ENCODE measurements around the gene TIMP2. TPM values are rescaled to one million over a fixed set of nuclear protein-coding genes. Genes with fewer than 3 reads are reported as not detected.

Gene TIMP2
- total and polyA plus RNA-seq, 2 of the 8 experiments (the other 6 are each of a cell fraction or from before 2014, with no cell fraction given) = 18.2 to 43.3 TPM

- DNase-seq (ENCODE audit: low read depth in 1 of 2, low spot score in 2 of 2) = no peak
- CTCF ChIA-PET (ENCODE audit: partially characterized antibody) = interaction anchor here (0.6 to 0.7 kb wide), 2 partner anchors 23 to 50 kb away, joined by 3 read pairs; no protein-coding TSS in a partner anchor
- H3K79me1 ChIP-seq (ENCODE audit: low read depth, low read length) = peaks cover 6% of the 10 kb centered on the region; the same call in 1 of the 2 replicates
- no peak overlapping the region for H2BK120ac ChIP-seq (replicated peaks; ENCODE audit: low read depth, low read length)
- H3K23ac ChIP-seq (ENCODE audit: insufficient read length) = no peak overlapping the region
- H2AK5ac ChIP-seq (ENCODE audit: low read depth, low read length) = no peak overlapping the region
- peaks cover 13 to 14% of the 10 kb centered on the region in 2 experiments for H4K20me1 ChIP-seq (replicated peaks in 1 of 2; ENCODE audit: control insufficient read depth in 1 of 2, insufficient read depth in 2 of 2, low read length in 2 of 2)
- H2BK12ac ChIP-seq (ENCODE audit: low read depth, low read length) = no peak overlapping the region
- H3K36me3 ChIP-seq (ENCODE audit: control insufficient read depth in 2 of 4, insufficient read depth in 4 of 4, low read length in 3 of 4) = peaks cover 29 to 73% (median 50%) of the 10 kb centered on the region in 4 experiments
- no peaks in the 10 kb centered on the region for H3K9me3 ChIP-seq (ENCODE audit: insufficient read depth in 2 of 2, low read depth in 1 of 2, low read length in 1 of 2)
- H3K23me2 ChIP-seq (ENCODE audit: low read depth, low read length) = no peaks in the 10 kb centered on the region
- H2AFZ ChIP-seq (ENCODE audit: low read length) = no peak overlapping the region
- FAIRE-seq = no peak
- no peak overlapping the region for H3K18ac ChIP-seq (ENCODE audit: extremely low read depth, low read length)
- no peak overlapping the region for H2BK20ac ChIP-seq (ENCODE audit: low read length)
- no peak overlapping the region for H3K4me2 ChIP-seq (ENCODE audit: insufficient read depth in 1 of 2, low read depth in 2 of 2, low read length in 2 of 2)
- no peak overlapping the region for H3K27ac ChIP-seq (ENCODE audit: low read depth, low read length)
- no peaks in the 10 kb centered on the region; a peak in 1 of 7 replicates for H3K27me3 ChIP-seq (replicated peaks in 1 of 4; ENCODE audit: control insufficient read depth in 3 of 4, extremely low read depth in 1 of 4, insufficient read depth in 3 of 4, low read length in 3 of 4)
- no peak overlapping the region for H4K5ac ChIP-seq (ENCODE audit: insufficient read length, low read depth, low read length)
- H2BK5ac ChIP-seq (ENCODE audit: low read depth, low read length) = no peak overlapping the region
- no peak overlapping the region; the same call in 1 of the 2 replicates for H4K8ac ChIP-seq (ENCODE audit: extremely low read depth, insufficient read depth, low read length)
- POLR2A ChIA-PET (ENCODE audit: partially characterized antibody) = interaction anchor here (0.7 to 3.5 kb wide), 3 partner anchors 22 to 32 kb away, joined by 3 to 14 read pairs (median 5); no protein-coding TSS in a partner anchor
- H3K4me1 ChIP-seq (replicated peaks in 1 of 4; ENCODE audit: control insufficient read depth in 3 of 4, insufficient read depth in 4 of 4, low read length in 3 of 4) = no peaks in the 10 kb centered on the region
- no peak overlapping the region for H3K56ac ChIP-seq (replicated peaks; ENCODE audit: insufficient read length, low read depth, low read length)
- no peak overlapping the region for H3K9ac ChIP-seq (replicated peaks in 1 of 4; ENCODE audit: extremely low read depth in 1 of 4, low read depth in 3 of 4, low read length in 3 of 4)
- no peak overlapping the region for H3K4me3 ChIP-seq (ENCODE audit: extremely low read depth in 1 of 4, insufficient read depth in 2 of 4, low read depth in 3 of 4, low read length in 4 of 4)
- H3K79me2 ChIP-seq (ENCODE audit: control insufficient read depth in 1 of 2, insufficient read depth in 2 of 2, low read length in 2 of 2) = no peaks in the 10 kb centered on the region
- no peak overlapping the region for H3K14ac ChIP-seq (ENCODE audit: insufficient read length)
- no peak overlapping the region for H4K91ac ChIP-seq (replicated peaks; ENCODE audit: insufficient read length, low read length)
- no peak overlapping the region for H3K4ac ChIP-seq (replicated peaks; ENCODE audit: insufficient read length, low read depth, low read length)
- 95% methylated on average over 11 of the region's 11 CpGs; no CpG with 5 or more reads in 1 of the 2 experiments for WGBS, 2 experiments (ENCODE audit: extremely low coverage in 1 of 2, insufficient coverage in 1 of 2, insufficient read length in 1 of 2, insufficient replicate concordance in 2 of 2, low coverage in 1 of 2, low lambda C conversion rate in 2 of 2, missing lambda C conversion rate in 1 of 2)
- no peak overlapping the region for H2BK15ac ChIP-seq (ENCODE audit: low read length)
- TF ChIP-seq SIRT6 (IDR thresholded peaks at IDR 0.05; ENCODE audit: low read length) (no peak), ASH2L (IDR thresholded peaks at IDR 0.05; ENCODE audit: low read length) (no peak), CBX5 (IDR thresholded peaks at IDR 0.05; ENCODE audit: low read depth, low read length) (no peak), YY1 (IDR thresholded peaks at IDR 0.05; ENCODE audit: low read depth, low read length) (no peak)
- TF ChIP-seq, protein P1, sequence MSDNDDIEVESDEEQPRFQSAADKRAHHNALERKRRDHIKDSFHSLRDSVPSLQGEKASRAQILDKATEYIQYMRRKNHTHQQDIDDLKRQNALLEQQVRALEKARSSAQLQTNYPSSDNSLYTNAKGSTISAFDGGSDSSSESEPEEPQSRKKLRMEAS (IDR thresholded peaks at IDR 0.05) = no peak
Measured at GRCh38 chr17:78804777-78805176, 120.4 kb downstream of the TIMP2 start.

Data from H1 (cell line).